Esophagus muscularis mucosa (tissue), 3 donors: ENCODE data around the gene PPP2R5C.

Experiments used
- EP300 ChIP-seq: sonication (generic); formaldehyde crosslinking; IDR thresholded peaks from one replicate; pipeline ENCODE4 v1.6.1; 2017; ENCODE audit warnings: antibody characterized with exemption
- POLR2AphosphoS5 ChIP-seq, 2 donors: sonication (generic); formaldehyde crosslinking; IDR thresholded peaks; one replicate each; pipeline ENCODE4 v1.6.1; 2017; ENCODE audit warnings: antibody characterized with exemption in 2 of 2

GRCh38 chr14:101914083-101914482 is 152.6 kb downstream of the PPP2R5C start:
- TF ChIP-seq EP300 (no peak), POLR2AphosphoS5 (IDR thresholded peaks at IDR 0.05) (no peak)
